DOHH2 (cell line): Measurements from ENCODE around the gene RNF144A.

Experiments
- CTCF ChIP-seq: fragments of 200-600 bp; sonication (generic); IDR thresholded peaks from one replicate; pipeline ENCODE4 v1.5.1; 2014; ENCODE audit warnings: antibody characterized with exemption, mild to moderate bottlenecking, low read depth, low read length; ENCODE audit not compliant: poor library complexity, severe bottlenecking
- EZH2phosphoT487 ChIP-seq: fragments of 200-600 bp; sonication (generic); IDR thresholded peaks from 2 replicates; pipeline ENCODE4 v1.6.1; 2017; ENCODE audit warnings: borderline replicate concordance, mild to moderate bottlenecking, antibody characterized with exemption, low read length, moderate library complexity, mixed read lengths

GRCh38 chr2:7063789-7064188 is 146.6 kb downstream of the RNF144A start:
- TF ChIP-seq CTCF (no peak), EZH2phosphoT487 (no peak)
